Stimulated activated CD4-positive, alpha-beta T cell treated with anti-CD3 and anti-CD28 coated beads, Interleukin-1b, Interleukin-23, amount 100 ng/mL, for 4 hours (primary cell): ENCODE results near the gene KCNIP2.

ENCODE experiments used
- DNase-seq, 2 donors: peaks; one replicate each; pipeline ENCODE4 v3.0.0-alpha.2; 2020; ENCODE audit warnings: low read depth in 2 of 2

KCNIP2 gene

GRCh38 chr10:101851411-101852116 is 8.0 kb upstream of the KCNIP2 start:
- DNase-seq, result no peak

- no peak for DNase-seq
Observed at GRCh38 chr10:101850749-101851148, 7.1 kb upstream of the KCNIP2 start.

GRCh38 chr10:101848894-101849351 is 5.3 kb upstream of the KCNIP2 start:
- no peak for DNase-seq

GRCh38 chr10:101848408-101848807 is 4.8 kb upstream of the KCNIP2 start:
- DNase-seq, result no peak

- no peak for DNase-seq
Observed at GRCh38 chr10:101845893-101846292, 2.3 kb upstream of the KCNIP2 start.

- no peak for DNase-seq
Observed at GRCh38 chr10:101841826-101842225, 1.8 kb downstream of the KCNIP2 start.

GRCh38 chr10:101840741-101841453 is 2.7 kb downstream of the KCNIP2 start:
- DNase-seq, result peak; percentile 57 to 63

GRCh38 chr10:101840102-101840684 is 3.4 kb downstream of the KCNIP2 start:
- DNase-seq, result no peak

- peak; percentile 54 to 63 for DNase-seq
Observed at GRCh38 chr10:101839416-101840063, 4.1 kb downstream of the KCNIP2 start.

GRCh38 chr10:101839002-101839401 is 4.6 kb downstream of the KCNIP2 start:
- DNase-seq, result no peak

- no peak for DNase-seq
Observed at GRCh38 chr10:101838416-101838970, 5.1 kb downstream of the KCNIP2 start.

GRCh38 chr10:101837748-101838147 is 5.9 kb downstream of the KCNIP2 start:
- no peak for DNase-seq

GRCh38 chr10:101835362-101835761 is 8.2 kb downstream of the KCNIP2 start:
- no peak for DNase-seq

- no peak for DNase-seq
Observed at GRCh38 chr10:101834341-101834740, 9.3 kb downstream of the KCNIP2 start.

- DNase-seq, result no peak
Observed at GRCh38 chr10:101833466-101833865, 10.1 kb downstream of the KCNIP2 start.

- no peak for DNase-seq
Observed at GRCh38 chr10:101832325-101832771, 11.3 kb downstream of the KCNIP2 start.

- DNase-seq, result no peak
Observed at GRCh38 chr10:101831169-101831811, 12.3 kb downstream of the KCNIP2 start.

- peak; percentile 85 to 93 for DNase-seq
Observed at GRCh38 chr10:101830322-101831168, 13.1 kb downstream of the KCNIP2 start.

- DNase-seq, result peak; percentile 46 to 47
Observed at GRCh38 chr10:101829561-101830315, 13.9 kb downstream of the KCNIP2 start.
